ENCODE measurements around the gene DRC7. TPM values are rescaled to one million over a fixed set of nuclear protein-coding genes. Genes with fewer than 3 reads are reported as not detected.
A peak's percentile ranks its signal among the peaks of the same experiment; 100 is the strongest.

DRC7 gene
- total and polyA plus RNA-seq, 9 of the 15 experiments (the other 6 are each of a cell fraction or from before 2014, with no cell fraction given) = 0.04 to 0.33 (median 0.12) TPM; not detected in 3

GRCh38 chr16:57682809-57683635, 11.6 kb upstream of the DRC7 start (continued):
- TF ChIP-seq GABPB1 (CRISPR knock-in tag; IDR thresholded peaks at IDR 0.05) = peak; percentile 42; the same call in 1 of the 2 replicates
- TF ChIP-seq POLR2AphosphoS5 (IDR thresholded peaks at IDR 0.05; ENCODE audit: control insufficient read depth, insufficient read depth, low read depth, low read length) = peak; percentile 98
- peak; percentile 78 for TF ChIP-seq PKNOX1 (IDR thresholded peaks at IDR 0.05)
- TF ChIP-seq NKRF (IDR thresholded peaks at IDR 0.05; ENCODE audit: borderline replicate concordance) = no peak
- TF ChIP-seq ELF4 (CRISPR knock-in tag; IDR thresholded peaks at IDR 0.05) = peak; percentile 91
- peak in 1 of 2 experiments; percentile 93; a peak in 2 of 4 replicates for TF ChIP-seq ZMIZ1 (IDR thresholded peaks at IDR 0.05; ENCODE audit: low read depth in 2 of 2, low read length in 2 of 2)
- no peak for TF ChIP-seq SMAD2 (IDR thresholded peaks at IDR 0.05; ENCODE audit: low read depth, low read length)
- TF ChIP-seq HOMEZ (CRISPR knock-in tag; IDR thresholded peaks at IDR 0.05) = no peak
- peak; percentile 39; the same call in 1 of the 2 replicates for TF ChIP-seq NCOR1 (IDR thresholded peaks at IDR 0.05)
- no peak for TF ChIP-seq TARDBP (IDR thresholded peaks at IDR 0.05)
- 0 out of 4 replicates have a peak, but pooled peaks of 1 of the 2 experiments have one; percentile 41 for TF ChIP-seq ETV6 (IDR thresholded peaks at IDR 0.05; ENCODE audit: borderline replicate concordance in 1 of 2, low read depth in 2 of 2, low read length in 1 of 2)
- no peak for TF ChIP-seq ETV6 (CRISPR knock-in tag; IDR thresholded peaks at IDR 0.05; ENCODE audit: borderline replicate concordance)
- no peak for TF ChIP-seq STAT5B (CRISPR knock-in tag; IDR thresholded peaks at IDR 0.05)
- peak; percentile 40; the same call in 1 of the 2 replicates for TF ChIP-seq HNRNPUL1 (IDR thresholded peaks at IDR 0.05; ENCODE audit: low read length)
- TF ChIP-seq CEBPB (tag; IDR thresholded peaks at IDR 0.05) = no peak
- no peak for TF ChIP-seq MIER1 (IDR thresholded peaks at IDR 0.05; ENCODE audit: low read depth)
- TF ChIP-seq ERF (CRISPR knock-in tag; IDR thresholded peaks at IDR 0.05) = 0 out of 2 replicates have a peak, but pooled peaks have one; percentile 41
- no peak for TF ChIP-seq ZNF277 (CRISPR knock-in tag; IDR thresholded peaks at IDR 0.05; ENCODE audit: borderline replicate concordance)
